GM19463 (cell line): Measurements from ENCODE around the gene ZFR.

Source experiments
- ATAC-seq: cut with Tn5 transposase; IDR thresholded peaks from one replicate; pipeline ENCODE4 v1.9.1; 2021; ENCODE audit warnings: mild to moderate bottlenecking, moderate library complexity; ENCODE audit not compliant: unreplicated experiment

The ZFR gene

DNA sequence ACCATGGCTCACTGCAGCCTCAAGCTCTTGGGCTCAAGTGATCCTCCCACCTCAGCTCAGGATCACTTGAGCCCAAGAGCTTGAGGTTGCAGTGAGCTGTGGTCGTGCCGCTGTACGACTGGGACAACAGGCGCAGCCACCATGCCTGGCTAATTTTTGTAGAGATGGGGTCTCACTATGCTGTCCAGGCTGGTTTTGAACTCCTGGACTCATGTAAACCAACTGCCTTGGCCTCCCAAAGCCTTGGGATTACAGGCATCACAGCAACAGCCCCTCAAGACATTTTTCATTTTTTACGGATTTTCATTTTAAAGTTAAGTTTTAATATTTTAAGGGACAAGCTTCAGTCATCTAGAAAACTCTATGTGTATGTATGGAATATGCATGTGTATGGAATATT is 78.9 kb downstream of the ZFR start:
- ATAC-seq: no peak

DNA sequence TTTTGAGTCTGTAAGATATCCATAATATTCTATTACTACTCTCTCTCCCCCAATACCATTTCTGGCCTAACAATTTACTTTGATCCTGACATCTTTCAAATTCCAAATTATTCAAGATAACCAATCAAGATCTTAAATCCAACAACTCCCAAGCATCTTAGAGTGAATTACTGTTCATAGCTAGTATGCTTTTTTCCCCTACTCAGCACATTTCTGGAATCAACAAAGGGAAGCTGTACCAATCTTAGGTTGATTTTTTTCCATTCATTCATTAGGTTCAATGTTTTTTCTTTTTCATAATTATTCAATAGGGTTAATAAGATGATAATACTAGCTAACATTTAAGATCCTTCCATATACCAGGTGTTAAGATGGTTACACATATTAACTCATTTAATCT is 81.5 kb downstream of the ZFR start:
- no peak for ATAC-seq

DNA sequence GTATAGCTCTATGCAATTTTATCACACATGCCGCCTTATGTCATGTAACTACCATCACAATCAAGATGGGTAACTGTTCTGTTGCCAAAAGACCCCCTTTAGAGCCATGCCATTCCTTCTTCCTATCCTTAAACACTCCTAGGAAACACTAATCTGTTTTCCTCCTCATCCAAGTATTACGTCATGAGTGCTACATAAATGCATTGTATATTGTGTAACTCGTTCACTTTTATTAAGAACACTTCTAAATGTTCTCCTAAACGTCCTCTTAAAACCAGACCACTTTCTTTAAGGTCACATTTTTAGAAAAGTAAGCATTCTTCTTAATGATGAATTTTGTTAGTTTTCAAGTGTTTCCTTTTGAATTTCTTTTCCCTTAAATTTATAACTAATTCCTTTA is 82.0 kb downstream of the ZFR start:
- ATAC-seq: no peak

DNA sequence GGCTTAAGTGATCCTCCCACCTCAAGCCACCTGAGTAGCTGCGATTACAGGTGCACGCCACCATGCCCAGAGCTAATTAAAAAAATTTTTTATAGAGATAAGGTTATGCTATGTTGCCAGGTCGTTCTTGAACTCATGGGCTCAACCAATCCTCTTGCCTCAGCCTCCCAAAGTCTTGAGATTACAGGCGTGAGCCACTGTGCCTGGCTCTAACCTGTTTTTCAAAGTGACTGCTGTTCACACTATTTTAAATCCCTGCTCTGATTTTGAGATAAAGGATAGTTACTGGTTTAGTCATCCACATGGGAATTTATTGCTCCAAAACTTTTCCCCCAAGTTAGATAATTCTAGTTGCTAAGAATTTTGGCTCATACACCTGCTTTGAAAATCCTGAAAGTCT is 83.6 kb downstream of the ZFR start:
- ATAC-seq: no peak

- no peak for ATAC-seq
Measured at GRCh38 chr5:32358611-32359010, 85.9 kb downstream of the ZFR start.

- ATAC-seq: no peak
Measured at GRCh38 chr5:32357658-32358057, 86.9 kb downstream of the ZFR start.

GRCh38 chr5:32355686-32356085 is 88.9 kb downstream of the ZFR start:
- no peak for ATAC-seq

GRCh38 chr5:32353420-32353819 is 91.1 kb downstream of the ZFR start:
- no peak for ATAC-seq

DNA sequence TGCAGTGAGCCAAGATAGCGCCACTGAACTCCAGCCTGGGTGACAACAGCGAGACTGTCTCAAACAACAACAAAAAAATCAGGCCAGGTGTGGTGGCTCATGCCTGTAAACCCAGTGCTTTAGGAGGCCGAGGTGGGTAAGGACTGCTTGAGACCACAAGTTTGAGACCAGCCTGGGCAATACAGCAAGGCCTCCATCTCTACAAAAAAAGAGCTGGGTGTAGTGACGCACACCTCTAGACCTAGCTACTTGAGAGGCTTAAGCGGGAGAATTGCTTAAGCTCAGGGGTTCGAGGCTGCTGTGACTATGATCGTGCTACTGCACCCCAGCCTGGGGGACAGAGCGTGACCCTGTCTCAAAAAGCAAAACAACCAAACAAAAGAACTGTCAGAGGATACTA is 91.9 kb downstream of the ZFR start:
- ATAC-seq: no peak

- ATAC-seq: no peak
Measured at GRCh38 chr5:32346869-32347268, 97.7 kb downstream of the ZFR start.

DNA sequence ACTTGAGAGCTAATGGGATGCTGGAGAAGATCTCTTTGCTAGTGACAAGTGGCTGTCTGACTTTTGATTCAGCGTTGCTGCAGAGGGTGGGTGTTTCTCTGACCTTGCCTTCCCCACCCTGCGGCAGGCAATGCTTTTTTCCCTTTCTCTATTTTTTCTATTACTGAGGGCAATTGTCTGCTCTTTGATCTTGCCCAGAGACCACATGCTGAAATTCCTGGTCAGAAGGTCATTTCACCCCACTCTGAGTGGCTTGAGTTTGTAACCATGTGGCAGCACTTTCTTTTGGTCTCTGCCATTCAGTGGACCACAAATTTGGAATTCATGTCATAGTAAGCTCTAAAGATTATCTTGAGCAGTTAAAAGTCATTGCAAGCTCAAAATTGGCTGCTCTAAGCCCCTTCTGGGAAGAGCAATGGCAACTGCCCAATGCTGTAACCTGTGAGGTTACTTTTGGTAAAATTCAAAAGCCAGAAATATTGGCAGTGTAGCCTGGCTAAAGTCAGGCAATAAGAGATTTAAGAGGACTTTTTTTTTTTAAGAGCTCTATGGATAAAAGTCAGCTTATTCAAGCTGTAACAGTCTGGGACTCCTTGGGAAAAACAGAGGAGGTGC is 101.4 kb downstream of the ZFR start:
- ATAC-seq: no peak

DNA sequence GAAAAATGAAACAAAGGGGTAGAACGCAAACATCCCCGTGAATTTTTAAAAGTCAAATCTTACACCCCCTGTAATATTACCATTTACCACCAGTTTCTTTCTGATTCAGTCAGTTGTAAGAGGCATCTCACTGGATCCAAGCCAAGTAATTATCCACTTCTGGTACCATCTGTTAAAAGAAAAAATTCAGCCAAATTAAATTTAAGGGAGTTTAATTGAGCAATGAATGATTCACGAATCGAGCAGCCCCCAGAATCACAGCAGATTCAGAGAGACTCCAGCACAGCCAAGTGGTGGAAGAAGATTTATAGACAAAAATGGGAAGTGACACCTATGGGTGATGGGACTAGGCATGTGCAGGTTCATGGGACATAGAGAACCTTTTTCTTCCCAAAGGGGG is 101.9 kb downstream of the ZFR start:
- ATAC-seq: no peak

DNA sequence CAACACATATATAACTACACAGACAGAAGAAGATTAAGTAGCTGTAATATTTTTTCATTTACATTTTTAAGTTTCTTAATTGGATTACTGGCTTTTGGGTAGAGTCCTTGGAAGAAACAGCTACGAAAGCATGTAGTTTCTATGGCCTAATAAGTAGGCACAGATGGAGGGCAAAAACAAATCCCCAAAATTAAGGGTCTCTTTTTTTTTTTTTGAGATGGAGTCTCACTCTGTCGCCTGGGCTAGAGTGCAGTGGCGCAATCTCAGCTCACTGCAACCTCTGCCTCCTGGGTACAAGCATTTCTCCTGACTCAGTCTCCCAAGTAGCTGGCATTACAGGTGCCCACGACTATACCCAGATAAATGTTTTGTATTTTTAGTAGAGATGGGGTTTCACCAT is 104.7 kb downstream of the ZFR start:
- no peak for ATAC-seq

DNA sequence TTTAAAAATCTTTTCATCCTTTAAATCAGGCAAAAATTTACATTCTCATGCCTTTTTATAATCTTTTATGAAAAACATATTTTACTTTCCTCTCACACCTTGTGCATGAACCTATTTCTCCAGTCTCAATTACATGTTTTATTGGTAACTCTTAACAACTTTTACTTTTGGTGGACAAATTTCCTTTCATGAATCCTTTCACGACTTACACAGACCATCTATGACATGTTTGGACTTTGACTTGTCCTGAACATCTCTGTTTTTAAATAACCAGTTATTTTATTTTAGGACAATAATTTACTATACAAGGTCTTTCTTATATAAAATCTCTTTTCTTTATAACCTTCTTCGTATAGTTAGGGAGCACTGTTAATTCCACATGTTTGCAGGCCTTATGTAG is 105.3 kb downstream of the ZFR start:
- no peak for ATAC-seq

- ATAC-seq: no peak
Measured at GRCh38 chr5:32332966-32333365, 111.6 kb downstream of the ZFR start.

DNA sequence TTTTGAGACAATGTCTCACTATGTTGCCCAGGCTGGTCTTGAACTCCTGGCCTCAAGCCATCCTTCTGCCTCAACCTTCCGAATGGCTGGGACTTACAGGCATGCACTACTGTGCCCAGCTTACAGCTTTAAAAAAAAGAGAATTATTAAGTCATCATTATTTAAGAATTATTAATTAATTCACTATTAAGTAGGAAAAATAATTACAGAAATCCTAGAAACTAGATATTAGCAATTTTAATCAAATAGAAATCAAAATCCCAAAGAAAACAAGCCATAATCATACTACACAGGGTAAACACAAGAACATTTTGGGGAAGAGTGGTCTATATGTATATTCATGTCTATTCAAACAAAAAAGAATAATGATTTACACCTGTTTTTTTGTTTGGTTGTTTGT is 112.2 kb downstream of the ZFR start:
- ATAC-seq: no peak

DNA sequence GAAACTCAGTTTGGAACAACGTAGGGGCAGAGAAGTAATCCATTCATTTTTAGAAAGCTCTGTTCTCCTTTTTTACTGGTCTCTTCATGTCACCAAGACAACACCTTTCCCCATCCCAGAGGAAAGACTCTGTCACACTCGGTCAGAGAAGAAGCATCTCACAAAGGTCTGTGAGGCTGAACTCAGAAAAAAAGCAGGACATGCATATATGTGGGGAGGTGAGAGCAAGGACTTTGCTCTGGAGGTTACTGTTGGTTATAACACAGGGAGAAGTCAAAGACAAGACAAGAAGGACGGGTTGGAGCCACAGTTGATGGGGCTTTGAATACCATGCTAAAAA is 112.6 kb downstream of the ZFR start:
- ATAC-seq: no peak

DNA sequence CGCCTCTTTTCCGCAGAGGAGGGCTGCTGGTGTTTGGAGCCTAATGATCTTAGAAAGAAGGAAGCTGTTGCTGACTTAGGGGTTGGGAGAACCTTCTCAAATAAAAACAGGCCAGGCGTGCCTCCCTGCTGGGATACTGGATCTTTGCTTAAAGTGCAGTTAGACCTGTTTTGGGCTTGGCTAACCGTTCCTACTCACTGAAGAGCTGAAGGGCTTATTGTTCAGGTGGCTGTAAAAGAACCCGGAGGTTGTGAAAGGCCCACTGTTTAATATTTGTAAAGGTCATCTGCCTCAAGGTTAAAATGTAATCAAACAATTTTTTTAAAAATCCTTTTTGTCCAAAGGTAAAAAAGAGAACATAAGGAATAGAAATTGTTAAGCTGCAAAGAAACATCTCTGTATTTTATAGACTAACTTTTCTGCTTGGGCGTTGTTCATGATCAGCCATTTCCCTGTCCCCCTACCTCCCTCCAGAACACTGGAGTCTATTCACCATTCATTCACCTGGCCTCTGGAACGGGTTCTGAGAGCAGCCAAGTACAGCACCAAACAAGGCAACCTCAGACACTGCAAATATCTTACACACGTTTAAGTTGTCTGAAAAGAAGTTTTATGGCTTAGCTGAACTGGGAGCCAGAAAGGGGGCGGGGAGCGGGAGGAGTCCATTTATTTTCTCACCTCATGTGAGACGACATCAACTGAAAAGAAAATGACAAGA is 113.2 kb downstream of the ZFR start:
- ATAC-seq: no peak

- no peak for ATAC-seq
Measured at GRCh38 chr5:32330126-32330971, 114.2 kb downstream of the ZFR start.

DNA sequence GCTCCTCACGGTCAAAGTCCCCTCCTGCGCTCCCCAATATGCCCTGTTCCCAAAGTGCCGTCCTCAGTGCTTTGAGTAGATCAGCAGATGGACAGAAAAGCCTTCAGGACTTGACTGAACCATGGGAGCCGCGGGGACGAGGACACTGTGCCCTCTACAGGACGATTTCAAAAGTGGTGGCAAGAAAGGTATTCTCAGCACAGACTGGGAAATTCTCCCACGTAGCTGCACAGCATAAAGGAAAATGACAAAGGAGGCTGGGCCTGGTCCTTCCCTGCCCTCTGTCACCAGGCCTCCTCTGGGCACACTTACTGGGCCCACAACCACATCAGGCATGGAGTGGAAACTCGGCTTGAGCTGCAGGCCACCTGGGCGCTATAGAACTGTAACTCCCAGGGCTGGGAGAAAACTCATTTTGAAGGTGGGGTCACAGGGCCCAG is 115.1 kb downstream of the ZFR start:
- peak; percentile 78 for ATAC-seq

- ATAC-seq: no peak
Measured at GRCh38 chr5:32326216-32326772, 118.2 kb downstream of the ZFR start.

DNA sequence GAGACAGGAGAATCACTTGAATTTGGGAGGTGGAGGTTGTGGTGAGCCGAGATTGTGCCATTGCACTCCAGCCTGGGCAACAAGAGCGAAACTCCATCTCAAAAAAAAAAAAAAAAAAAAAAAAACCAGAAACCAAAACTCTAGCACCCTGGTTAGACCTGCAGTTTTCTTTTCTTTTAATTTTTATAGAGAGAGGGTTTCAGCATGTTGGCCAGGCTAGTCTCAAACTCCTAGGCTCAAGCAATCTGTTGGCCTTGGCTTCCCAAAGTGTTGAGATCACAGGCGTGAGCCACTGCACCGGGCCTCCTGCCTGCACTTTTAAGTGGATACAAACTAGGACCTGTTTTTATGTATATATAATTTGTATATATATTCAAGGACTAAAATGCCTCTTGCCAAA is 118.9 kb downstream of the ZFR start:
- ATAC-seq: no peak
